GM12875 (cell line): ENCODE measurements around the gene TBXAS1.

Experiments used
- H3K4me3 ChIP-seq: one replicate; pipeline ENCODE4 v1.5.1; 2011; ENCODE audit warnings: low read depth, low read length, control low read depth
- TF ChIP-seq, protein P1 (sequence below): IDR thresholded peaks from 2 replicates; pipeline ENCODE4 v1.5.1; 2011; ENCODE audit warnings: low read depth, mild to moderate bottlenecking, control low read depth, inconsistent platforms, low read length, moderate library complexity, borderline replicate concordance; ENCODE audit not compliant: insufficient read depth

The TBXAS1 gene

DNA sequence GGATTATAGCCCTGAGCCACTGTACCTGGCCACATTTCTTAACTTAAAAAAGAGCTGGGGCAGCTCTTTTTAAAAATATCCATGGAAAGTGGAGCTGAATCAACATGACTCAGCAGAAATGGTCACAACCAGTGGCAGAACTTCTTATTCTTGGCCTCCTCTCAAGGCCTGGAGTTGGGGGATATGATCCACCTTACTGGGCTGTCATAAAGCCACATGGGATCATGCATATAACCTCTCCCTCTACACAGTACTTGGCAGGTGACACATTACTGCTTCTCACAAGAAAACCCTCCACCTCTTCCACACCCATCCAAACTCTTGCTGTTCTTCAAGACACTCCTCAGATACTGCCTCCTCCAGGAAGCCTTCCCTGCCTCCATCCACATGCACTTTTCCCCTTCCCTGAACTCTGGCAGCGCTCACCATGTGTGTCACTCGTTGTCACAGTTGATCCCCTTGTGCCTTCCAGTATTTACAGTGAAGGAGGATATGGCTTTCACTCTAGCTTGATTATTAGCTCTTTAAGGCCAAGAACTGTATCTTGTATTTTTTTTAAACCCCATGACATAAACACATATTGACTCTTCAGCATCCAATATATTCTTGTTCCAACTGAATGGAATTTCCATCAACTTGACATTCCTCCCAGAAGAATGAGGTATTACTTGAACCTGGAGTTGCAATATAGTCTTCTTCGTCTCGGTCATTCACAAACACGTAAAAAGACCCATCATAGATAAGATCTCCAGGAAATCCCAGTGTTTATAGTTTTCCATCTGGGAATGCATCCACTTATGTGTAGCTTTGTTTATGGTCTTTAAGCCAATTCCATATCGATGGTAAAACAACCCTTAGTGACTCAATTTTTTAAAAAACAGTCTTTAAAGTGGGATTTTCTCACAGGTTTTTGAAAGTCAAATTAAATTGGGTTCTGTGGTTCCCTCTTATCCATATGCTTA is 85.5 kb downstream of the TBXAS1 start:
- TF ChIP-seq, protein P1, sequence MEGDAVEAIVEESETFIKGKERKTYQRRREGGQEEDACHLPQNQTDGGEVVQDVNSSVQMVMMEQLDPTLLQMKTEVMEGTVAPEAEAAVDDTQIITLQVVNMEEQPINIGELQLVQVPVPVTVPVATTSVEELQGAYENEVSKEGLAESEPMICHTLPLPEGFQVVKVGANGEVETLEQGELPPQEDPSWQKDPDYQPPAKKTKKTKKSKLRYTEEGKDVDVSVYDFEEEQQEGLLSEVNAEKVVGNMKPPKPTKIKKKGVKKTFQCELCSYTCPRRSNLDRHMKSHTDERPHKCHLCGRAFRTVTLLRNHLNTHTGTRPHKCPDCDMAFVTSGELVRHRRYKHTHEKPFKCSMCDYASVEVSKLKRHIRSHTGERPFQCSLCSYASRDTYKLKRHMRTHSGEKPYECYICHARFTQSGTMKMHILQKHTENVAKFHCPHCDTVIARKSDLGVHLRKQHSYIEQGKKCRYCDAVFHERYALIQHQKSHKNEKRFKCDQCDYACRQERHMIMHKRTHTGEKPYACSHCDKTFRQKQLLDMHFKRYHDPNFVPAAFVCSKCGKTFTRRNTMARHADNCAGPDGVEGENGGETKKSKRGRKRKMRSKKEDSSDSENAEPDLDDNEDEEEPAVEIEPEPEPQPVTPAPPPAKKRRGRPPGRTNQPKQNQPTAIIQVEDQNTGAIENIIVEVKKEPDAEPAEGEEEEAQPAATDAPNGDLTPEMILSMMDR: no peak
- no peak overlapping the region for H3K4me3 ChIP-seq

DNA sequence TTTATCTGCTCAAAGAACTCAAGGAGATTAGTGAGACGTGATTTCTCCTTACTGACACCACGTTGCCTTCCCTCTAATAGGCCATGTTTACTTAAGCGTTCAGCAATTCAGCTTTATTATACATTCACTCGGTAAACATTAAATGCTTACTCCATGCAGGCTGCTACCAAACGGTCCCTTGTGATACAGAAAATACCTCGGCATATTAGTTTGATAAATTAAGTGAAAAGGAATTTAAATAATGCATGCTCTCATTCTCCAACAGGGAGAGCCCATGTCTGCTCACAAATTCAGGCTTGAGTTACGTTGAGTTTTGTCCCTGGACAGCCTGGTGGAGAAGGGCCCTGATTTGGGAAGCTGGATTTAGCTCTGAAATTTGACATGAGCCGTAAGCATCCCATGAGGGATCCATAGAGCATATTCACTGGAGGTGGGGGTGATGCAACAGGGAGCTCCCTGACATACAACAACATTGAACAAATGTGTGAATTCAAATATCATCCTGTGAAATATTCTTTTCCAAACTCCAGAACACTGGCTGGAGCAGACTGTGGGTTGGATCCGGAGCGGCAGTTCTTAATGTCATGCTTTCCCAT is 86.3 kb downstream of the TBXAS1 start:
- TF ChIP-seq, protein P1: no peak
- H3K4me3 ChIP-seq: no peak overlapping the region

DNA sequence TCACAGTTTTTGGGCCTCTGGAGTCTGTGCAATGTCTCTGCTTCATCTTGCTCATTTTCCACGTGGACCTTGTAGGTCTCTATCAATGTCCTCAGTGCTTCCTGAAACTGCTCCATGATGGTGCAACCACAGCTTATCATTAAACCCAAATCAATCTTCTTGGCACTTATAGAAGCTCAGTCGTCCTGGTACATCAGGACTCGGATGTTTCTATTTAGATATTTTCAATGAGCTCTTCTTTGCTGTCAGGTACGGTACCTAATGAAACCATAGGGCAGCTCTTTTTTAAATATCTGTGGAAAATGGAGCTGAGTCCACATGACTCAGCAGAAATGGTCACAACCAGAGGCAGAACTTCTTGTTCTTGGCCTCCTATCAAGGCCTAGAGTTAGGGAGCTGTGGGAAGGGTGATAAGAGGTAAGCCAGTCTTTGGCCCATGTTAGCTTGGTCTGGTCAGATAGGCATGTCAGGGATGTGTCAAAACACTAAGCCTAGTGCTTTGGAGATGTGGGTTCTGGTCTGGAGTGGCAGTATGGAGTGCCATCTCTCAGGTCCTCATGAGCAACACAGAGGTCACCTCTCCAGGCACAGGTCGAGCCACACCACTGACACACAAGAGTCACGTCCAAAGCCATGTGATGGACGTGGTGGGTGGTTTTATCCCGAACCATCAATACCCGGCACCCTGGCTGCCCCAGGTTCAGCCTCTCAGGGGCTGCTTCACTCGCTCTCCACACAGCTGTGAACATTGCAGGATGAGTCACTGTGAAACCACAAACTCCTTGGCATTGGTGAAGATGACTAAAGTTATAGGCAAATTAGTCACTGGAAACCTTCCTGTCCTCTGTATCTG is 87.0 kb downstream of the TBXAS1 start:
- H3K4me3 ChIP-seq: peak overlapping the region; percentile 31
- TF ChIP-seq, protein P1: no peak

DNA sequence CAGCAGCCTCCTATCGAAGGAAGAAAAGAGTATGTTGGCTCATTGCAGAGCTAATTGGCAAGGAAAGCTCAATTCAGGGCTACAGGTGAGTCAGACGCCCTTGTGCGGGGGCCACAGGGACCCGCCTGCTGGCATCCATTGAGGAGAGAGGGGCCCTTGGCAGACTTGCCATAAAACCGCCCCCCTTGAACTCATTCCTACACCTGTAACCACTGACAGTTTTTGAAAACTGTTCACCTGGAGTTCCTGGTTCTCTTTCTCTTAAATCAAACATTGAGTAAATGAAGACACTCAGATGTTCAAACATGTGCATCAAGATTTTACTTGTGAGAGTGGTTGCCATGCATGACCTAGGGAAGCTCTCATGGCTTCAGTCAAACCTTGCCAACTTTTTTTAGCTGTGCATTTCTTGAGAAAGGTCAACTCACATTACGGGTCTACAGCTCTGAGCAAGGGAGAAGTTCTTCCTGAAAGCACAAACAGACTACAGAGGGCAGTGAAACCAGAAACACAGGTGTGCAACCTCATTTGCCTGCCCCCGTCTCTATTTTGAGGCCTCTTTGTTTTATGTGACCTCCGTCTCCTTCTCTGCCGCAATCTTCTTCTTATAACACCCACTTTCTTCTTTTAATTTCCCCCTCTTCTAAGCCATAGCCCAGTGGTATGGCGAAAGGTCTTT is 87.8 kb downstream of the TBXAS1 start:
- H3K4me3 ChIP-seq: peak overlapping the region; percentile 31
- TF ChIP-seq, protein P1: no peak

DNA sequence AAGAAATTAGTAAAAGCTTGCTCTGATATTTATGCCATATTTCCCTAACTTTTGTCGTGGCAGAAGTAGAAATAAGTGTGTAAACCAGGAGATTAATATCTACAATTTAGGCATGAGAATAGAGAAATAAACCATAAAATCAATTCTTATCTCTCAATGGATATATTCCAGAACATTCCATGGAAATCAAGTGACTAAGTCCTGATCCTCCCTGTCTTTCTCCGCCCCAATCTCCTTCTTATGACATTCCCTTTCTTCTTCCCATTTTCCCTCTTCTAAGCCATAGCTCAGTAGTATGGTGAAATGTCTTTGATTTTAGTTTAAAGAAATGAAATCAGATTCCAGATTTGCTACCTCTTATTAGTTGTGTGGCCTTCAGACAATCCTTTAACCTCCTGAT is 88.8 kb downstream of the TBXAS1 start:
- TF ChIP-seq, protein P1: no peak
- no peak overlapping the region for H3K4me3 ChIP-seq

DNA sequence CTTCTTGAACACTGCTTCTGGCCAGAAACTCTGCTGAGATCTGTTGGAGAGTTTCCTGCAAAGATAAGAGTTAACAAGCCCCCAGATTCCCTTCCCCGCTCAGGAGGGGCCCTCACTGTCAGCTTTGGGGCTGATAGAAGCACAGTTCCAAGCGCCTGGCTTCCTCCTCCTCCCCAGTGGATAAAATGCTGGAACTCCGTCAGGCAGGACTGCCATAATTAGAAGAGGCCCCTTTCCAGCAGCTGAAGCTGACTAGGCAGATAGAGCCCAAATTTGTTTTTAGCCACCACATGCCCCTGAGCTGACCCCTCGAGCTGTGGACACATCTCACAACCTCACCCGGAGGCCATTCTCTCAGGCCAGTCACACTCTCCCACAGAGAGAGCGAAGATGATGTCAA is 89.4 kb downstream of the TBXAS1 start:
- TF ChIP-seq, protein P1: no peak
- H3K4me3 ChIP-seq: no peak overlapping the region
